Prostate gland (tissue), 2 donors: ENCODE results near the gene GRIP2. TPM values are rescaled to one million over a fixed set of nuclear protein-coding genes. Genes with fewer than 3 reads are reported as not detected.

Experiments
- DNase-seq: peaks from one replicate; pipeline ENCODE4 v3.0.0-alpha.2; 2019; ENCODE audit warnings: low spot score
- H3K27ac ChIP-seq, 2 donors: fragments of 200-600 bp; sonication (generic); 2 replicates each; pipeline ENCODE4 v1.5.1; 2017 to 2019
- H3K27me3 ChIP-seq: fragments of 200-600 bp; sonication (generic); replicated peaks from 2 replicates; pipeline ENCODE4 v1.5.1; 2019; ENCODE audit not compliant: insufficient read depth
- H3K36me3 ChIP-seq, 2 donors: fragments of 200-600 bp; sonication (generic); 1 replicate in 1 of 2; 2 replicates in 1 of 2; pipeline versions ENCODE4 v1.5.1 to v1.8.1; 2017 to 2019
- H3K4me1 ChIP-seq: fragments of 200-600 bp; sonication (generic); replicated peaks from 2 replicates; pipeline ENCODE4 v1.5.1; 2019
- H3K4me3 ChIP-seq, 2 donors: fragments of 200-600 bp; sonication (generic); 2 replicates each; pipeline ENCODE4 v1.5.1; 2017 to 2019
- H3K9me3 ChIP-seq: fragments of 200-600 bp; sonication (generic); 2 replicates; pipeline ENCODE4 v1.5.1; 2017
- CTCF ChIP-seq, 4 experiments: fragments of 200-600 bp in 2 of 4; fragments of 450-650 bp in 2 of 4; sonication (generic) in 2 of 4; IDR thresholded peaks; 1 replicate in 3 of 4; 2 replicates in 1 of 4; pipeline ENCODE4 v1.5.1; 2016 to 2019; ENCODE audit warnings: antibody characterized with exemption in 4 of 4, mild to moderate bottlenecking in 2 of 4, moderate library complexity in 2 of 4
- POLR2A ChIP-seq: fragments of 450-650 bp; IDR thresholded peaks from one replicate; pipeline ENCODE4 v1.6.1; 2016; ENCODE audit warnings: antibody characterized with exemption, mild to moderate bottlenecking
- POLR2AphosphoS5 ChIP-seq: sonication (generic); formaldehyde crosslinking; IDR thresholded peaks from one replicate; pipeline ENCODE4 v1.6.1; 2017; ENCODE audit warnings: antibody characterized with exemption
- WGBS: methylation state at CpG from one replicate; pipeline ENCODE4 v1.1.5; 2018; 5-methylcytosine and 5-hydroxymethylcytosine counted together
- intact Hi-C: fragments of 100-400 bp; cut with DNase I; formaldehyde crosslinking; loops from one replicate; pipeline ENCODE4 v1.14.2; 2022
- total RNA-seq, 2 donors: library from RNA; depleted of rRNA; stranded (reverse); fragments of >200 nt; gene quantifications; one replicate each; pipeline ENCODE4 v1.1.0, GENCODE V29; 2016

GRIP2 gene
- total RNA-seq, 2 donors from 2014 or later = 0.27 to 0.62 TPM

- intact Hi-C loops = loop anchor here (5.0 to 10.0 kb wide), 2 partner anchors 51 to 328 kb away; partner anchors contain the start of genes CHCHD4, SLC6A6 and TMEM43
- WGBS = 9% methylated on average over 25 of the region's 25 CpGs
- H3K4me1 ChIP-seq = peaks cover 8% of the 10 kb centered on the region
- TF ChIP-seq POLR2AphosphoS5 (peak; percentile 98), CTCF (IDR thresholded peaks at IDR 0.05) (peak in 3 of 4 experiments; percentile 17 to 52 (median 37)), POLR2A (peak; percentile 22)
- H3K27me3 ChIP-seq = no peaks in the 10 kb centered on the region
- H3K4me3 ChIP-seq = no peak overlapping the region
- H3K9me3 ChIP-seq = no peaks in the 10 kb centered on the region
- peak overlapping the region; percentile 57 to 63 for H3K27ac ChIP-seq
- DNase-seq = peak; percentile 95
- no peaks in the 10 kb centered on the region for H3K36me3 ChIP-seq
Observed at GRCh38 chr3:14452740-14453710, 87.1 kb downstream of the GRIP2 start.

- H3K4me3 ChIP-seq = no peak overlapping the region
- TF ChIP-seq CTCF (IDR thresholded peaks at IDR 0.05) (no peak), POLR2AphosphoS5 (peak; percentile 32), POLR2A (no peak)
- 45% methylated on average over 16 of the region's 17 CpGs for WGBS
- H3K9me3 ChIP-seq = no peaks in the 10 kb centered on the region
- DNase-seq = peak; percentile 19
- H3K36me3 ChIP-seq = no peaks in the 10 kb centered on the region
- H3K4me1 ChIP-seq = peaks cover 8% of the 10 kb centered on the region
- H3K27me3 ChIP-seq = no peaks in the 10 kb centered on the region
- H3K27ac ChIP-seq = peak overlapping the region; percentile 57 to 63
- intact Hi-C loops = loop anchor here (5.0 to 10.0 kb wide), 2 partner anchors 50 to 327 kb away; partner anchors contain the start of genes CHCHD4, SLC6A6 and TMEM43
Observed at GRCh38 chr3:14451844-14452739, 88.0 kb downstream of the GRIP2 start.

DNA sequence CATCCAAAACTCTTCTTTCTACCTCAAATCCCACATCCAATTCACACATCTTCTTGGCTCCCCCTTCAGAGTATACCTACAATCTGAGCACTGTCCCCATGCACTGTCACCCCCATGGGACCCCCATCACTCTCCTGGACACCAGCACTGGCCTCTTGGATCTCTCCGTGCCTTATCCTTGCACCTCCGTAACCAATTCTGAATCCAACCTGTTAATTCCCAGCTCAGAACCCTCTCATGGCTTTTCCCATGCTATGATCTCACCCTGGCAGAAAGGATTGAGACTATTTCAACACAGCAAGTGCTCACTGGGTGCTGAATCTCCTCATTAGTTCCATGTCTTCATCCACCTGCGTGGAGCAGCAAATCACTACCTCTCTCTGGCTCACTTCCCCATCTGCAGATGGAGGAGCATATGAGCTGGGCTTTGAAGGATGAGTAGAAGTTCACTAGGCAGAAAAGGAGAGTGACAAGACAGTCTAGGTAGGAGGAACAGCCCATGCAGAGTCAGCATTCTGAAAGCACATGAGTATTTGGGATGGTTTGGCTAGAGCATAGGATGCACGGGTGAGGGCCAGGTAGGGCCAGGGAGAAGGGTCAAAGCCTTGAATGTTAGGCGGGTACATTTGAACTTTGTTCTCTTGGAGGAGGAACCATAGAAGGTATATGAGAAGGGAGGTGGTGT lies 89.1 kb downstream of the GRIP2 start:
- no peak for DNase-seq
- no peaks in the 10 kb centered on the region for H3K27me3 ChIP-seq
- 98% methylated on average over 5 of the region's 5 CpGs for WGBS
- H3K4me1 ChIP-seq = peaks cover 8% of the 10 kb centered on the region
- H3K27ac ChIP-seq = no peak overlapping the region
- H3K36me3 ChIP-seq = no peaks in the 10 kb centered on the region
- TF ChIP-seq POLR2A (no peak), CTCF (IDR thresholded peaks at IDR 0.05) (no peak), POLR2AphosphoS5 (no peak)
- no peak overlapping the region for H3K4me3 ChIP-seq
- no peaks in the 10 kb centered on the region for H3K9me3 ChIP-seq
- intact Hi-C loops = loop anchor here (5.0 to 10.0 kb wide), 2 partner anchors 49 to 326 kb away; partner anchors contain the start of genes CHCHD4, SLC6A6 and TMEM43

DNA sequence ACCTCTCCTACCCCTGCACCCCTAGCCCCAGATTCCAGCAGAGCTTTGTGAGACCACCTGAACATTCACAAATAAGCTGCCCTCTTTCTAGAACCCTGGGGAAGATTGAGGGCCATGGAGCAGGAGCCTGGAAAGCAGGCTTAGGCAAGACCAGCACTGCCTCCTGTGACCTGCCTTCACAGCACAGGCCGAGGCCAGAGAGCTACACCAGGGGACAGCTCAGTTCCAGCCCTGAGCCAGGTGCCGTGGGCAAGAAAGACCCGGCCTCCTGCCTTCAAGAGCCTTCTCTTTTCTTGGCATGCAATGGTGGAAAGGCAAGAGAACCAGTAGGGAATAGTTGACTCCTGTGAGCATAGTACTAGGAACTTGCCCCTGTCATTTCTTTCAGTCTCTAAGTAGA lies 89.6 kb downstream of the GRIP2 start:
- Histone ChIP-seq H3K36me3 (no peaks in the 10 kb centered on the region), H3K27me3 (no peaks in the 10 kb centered on the region), H3K4me3 (no peak overlapping the region), H3K4me1 (peaks cover 8% of the 10 kb centered on the region), H3K9me3 (no peaks in the 10 kb centered on the region), H3K27ac (no peak overlapping the region)
- TF ChIP-seq POLR2AphosphoS5 = no peak
- TF ChIP-seq CTCF (IDR thresholded peaks at IDR 0.05) = no peak
- no peak for TF ChIP-seq POLR2A
- intact Hi-C loops = loop anchor here (5.0 to 10.0 kb wide), 2 partner anchors 48 to 326 kb away; partner anchors contain the start of genes CHCHD4, SLC6A6 and TMEM43
- no peak for DNase-seq
- WGBS = 100% methylated on average over 3 of the region's 3 CpGs
